Left lobe of liver (tissue), 2 donors: Measurements from ENCODE around the gene KCMF1. TPM values are rescaled to one million over a fixed set of nuclear protein-coding genes. Genes with fewer than 3 reads are reported as not detected.

Experiments
- ATAC-seq: fragments of 200-7000 bp; cut with Tn5 transposase; one replicate; pipeline ENCODE4 v1.9.1; 2020; ENCODE audit warnings: mild to moderate bottlenecking, moderate library complexity
- DNase-seq: peaks from one replicate; pipeline ENCODE4 v3.0.0-alpha.2; 2020; ENCODE audit warnings: low spot score
- total RNA-seq: library from RNA; stranded (reverse); gene quantifications from one replicate; pipeline ENCODE4 v1.2.1, GENCODE V29; 2021
- donor health status: DM: no; HTN: no; CAD: no; lungs with moderate emphysema.
- donor health status: DM: no; HTN: yes; CAD: no.

KCMF1 gene
- total RNA-seq, 1 donor from 2014 or later: 39.1 TPM

DNA sequence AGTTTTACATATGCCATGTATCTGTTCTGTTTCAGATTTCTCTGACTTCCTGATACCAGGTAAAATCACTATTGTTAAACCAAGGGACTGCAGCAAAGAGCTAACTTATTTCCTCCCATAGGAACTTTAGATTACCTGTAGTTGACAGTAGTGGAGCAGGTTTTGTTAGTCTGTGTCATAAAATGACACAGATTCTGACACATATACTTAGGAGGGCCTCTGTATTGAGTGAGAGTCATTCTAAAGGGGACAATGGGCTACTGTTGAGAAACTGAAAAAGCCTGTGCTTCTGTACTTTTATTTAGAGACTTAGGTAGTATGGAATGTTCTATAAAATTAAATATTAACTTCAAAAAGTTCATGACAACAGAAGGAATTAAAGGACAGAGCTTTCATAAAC is 48.2 kb downstream of the KCMF1 start:
- ATAC-seq (peak; percentile 22), DNase-seq (no peak)

DNA sequence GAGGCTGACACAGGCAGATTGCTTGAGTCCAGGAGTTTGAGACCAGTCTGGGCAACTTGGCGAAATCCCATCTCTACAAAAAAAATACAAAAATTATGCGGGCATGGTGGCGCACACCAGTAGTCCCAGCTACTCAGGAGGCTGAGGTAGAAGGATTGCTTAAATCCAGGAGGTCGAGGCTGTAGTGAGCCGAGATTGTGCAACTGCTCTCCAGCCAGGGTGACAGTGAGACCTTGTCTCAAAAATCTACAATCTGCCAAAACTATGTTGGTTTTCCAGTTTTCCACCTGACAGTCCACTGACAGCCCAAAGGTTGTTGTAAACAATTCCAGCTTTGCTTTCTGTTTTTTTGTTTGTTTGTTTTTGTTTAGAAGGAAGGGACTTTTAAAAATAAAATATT is 51.3 kb downstream of the KCMF1 start:
- DNase-seq (no peak), ATAC-seq (peak; percentile 51)

DNA sequence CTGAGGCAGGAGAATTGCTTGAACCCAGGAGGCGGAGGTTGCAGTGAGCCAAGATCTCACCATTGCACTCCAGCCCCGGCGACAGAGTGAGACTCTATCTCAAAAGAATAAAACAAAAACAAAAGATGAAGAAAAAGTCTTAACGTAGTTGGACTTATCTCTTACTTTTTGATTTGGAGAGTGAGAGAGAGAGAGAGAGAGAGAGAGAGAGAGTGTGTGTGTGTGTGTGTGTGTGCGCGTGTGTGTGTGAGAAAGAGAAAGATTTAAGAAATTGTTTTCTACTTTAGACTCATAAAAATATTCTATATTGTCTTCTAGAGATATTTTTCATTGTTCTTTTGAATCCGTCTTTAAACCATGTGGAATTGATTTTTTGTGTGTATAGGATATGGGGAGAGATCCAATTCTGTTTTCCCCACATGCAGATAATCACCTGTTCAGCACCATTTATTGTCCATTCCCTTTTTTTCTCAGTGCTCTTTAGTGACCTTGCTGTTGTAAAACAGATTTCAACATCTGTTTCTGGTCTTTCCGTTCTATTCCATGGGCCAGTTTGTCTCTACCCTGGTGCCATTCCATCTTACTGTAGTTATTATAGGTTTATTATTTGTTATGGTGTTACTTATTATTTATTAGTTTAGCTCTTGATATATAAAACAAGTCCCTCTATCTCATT is 53.5 kb downstream of the KCMF1 start:
- peak; percentile 68 for ATAC-seq
- DNase-seq: no peak

DNA sequence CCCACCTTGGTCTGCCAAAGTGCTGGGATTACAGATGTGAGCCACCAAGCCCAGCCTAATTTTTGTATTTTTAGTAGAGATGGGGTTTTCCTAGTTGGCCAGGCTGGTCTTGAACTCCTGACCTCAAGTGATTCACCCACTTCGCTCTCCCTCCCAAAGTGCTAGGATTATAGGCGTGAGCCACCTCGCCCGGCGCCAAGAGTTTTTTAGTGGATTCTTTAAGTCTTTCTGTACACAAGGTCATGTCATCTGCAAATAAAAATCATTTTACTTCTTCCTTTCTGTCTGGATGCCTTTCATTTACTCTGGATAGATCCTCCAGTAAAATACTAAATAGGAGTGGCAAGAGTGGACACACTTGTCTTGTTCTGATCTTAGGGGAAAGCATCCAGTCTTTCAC is 61.7 kb downstream of the KCMF1 start:
- ATAC-seq: no peak

DNA sequence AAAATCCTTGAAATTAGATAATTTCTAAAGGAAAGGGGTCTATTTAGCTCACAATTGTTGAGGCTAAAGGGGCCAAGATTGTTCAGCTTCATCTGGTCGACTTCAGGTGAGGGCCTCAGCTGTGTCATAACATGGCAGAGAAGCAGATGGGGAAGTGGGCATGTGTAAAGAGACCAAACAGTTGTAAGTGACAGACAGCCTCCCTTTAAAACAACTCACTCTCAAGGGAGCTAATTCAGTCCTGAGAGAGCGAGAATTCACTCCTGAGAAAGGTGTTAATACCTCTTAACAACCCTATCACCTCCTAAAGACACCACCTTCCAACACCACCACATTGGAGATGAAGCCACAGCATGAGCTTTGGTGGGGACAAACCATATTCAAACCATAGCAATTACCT is 62.4 kb downstream of the KCMF1 start:
- DNase-seq (no peak), ATAC-seq (no peak)

More for the DNA sequence above, 61.7 kb downstream of the KCMF1 start:
- no peak for DNase-seq

DNA sequence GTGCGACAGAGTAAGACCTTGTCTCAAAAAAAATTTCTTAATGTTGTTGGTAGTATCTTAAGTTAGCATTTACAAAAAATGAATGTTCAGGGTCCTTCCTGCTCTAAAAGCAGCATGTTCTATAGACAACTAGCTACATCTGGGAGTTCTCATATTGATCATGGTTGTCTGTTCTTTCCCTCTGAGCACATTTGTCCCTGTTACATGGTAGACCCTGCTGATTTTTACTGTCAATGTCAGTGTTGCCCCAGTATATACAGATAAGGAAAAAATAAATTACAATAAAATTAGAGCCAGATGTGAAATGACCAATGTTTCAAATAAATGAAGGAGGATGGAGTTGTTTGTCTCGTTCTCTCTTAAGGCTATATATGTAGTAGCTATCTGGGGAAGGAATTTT is 63.2 kb downstream of the KCMF1 start:
- DNase-seq (no peak), ATAC-seq (no peak)

DNA sequence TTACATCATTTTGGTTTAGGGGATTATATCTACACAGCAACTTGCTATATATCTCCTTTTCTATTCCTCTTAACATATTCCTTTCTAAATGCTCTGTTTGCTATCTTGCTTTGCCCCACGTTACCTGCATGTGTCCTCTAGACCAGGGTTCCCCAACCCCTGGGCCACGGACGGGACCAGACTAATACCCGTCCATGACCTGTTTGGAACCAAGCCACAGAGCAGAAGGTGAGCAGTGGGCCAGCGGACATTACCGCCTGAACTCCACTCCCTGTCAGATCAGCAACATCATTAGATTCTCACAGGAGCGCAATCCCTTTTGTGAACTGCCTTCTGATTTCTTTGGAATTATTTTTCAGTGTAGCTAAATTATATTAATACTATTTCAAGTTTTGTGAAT is 66.7 kb downstream of the KCMF1 start:
- DNase-seq (no peak), ATAC-seq (peak; percentile 81)

DNA sequence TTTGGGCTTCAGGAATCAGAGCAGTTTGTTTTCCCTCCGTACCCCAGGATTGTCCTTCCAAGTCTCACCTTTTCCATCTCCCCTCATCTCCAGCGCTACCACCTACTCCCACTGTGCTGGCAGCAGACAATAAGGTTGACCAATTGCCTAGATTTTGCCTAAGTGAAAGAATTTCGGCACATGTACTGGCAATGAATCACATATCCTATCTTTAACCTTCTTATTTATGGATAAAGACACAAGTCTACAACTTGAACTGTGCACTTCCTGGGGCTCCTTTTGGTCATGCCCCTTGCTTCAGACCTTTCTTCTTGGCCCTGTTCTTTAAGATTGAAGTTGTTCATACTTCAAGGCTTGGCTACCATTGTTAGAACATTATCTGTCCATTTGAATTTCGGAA is 71.4 kb downstream of the KCMF1 start:
- DNase-seq: no peak
- ATAC-seq: no peak

DNA sequence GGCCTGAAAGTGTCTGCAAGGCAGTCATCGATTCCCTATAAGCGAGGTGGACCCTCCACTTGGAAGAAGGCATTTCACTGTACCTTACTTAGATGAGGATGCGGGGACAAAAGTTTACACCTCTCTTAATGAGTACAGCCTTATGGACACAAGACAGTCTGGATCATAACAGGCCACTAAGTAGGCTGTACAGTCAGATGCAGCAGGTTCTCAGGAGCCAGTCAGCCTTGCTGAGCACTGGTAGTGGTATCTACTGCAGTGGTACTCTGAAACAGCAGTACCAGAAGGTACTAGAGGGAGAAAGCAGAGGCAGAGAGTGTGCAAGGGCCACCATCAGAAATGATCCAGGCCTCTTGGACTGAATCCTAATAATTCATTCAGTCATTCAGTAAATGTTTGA is 77.6 kb downstream of the KCMF1 start:
- ATAC-seq (no peak), DNase-seq (no peak)

DNA sequence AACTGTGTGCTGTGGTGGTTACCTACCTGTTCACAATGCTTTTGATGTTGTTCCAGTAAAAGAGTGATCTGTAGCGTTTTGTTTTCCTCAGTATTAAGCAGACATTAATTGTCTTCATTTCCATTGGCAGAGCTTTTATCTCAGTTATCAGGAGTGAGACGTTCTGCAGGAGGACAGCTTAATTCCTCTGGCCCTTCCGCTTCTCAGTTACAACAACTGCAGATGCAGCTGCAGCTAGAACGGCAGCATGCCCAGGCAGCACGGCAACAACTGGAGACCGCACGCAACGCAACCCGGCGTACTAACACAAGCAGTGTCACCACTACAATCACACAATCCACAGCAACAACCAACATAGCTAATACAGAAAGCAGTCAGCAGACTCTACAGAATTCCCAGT is 78.3 kb downstream of the KCMF1 start:
- no peak for DNase-seq
- ATAC-seq: no peak

DNA sequence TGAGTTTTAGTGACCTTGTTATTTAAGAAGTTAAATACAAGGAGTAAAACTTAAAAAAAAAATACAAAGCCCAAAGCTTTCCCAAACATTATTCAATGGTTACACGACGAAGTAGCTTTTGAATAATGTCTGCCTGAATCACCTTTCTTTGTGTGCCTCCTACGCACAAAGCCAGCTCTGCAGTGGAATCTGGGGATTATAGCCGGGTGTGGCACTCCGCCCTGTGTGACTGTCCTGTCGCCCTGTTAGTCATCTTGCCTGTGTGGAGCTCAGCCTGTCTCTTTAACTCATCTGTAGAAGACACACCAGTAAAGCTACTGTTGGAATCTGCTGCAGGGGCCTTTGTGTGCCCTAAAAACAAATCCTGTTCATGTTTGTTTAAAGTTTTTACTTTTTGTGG is 82.8 kb downstream of the KCMF1 start:
- DNase-seq (no peak), ATAC-seq (no peak)

DNA sequence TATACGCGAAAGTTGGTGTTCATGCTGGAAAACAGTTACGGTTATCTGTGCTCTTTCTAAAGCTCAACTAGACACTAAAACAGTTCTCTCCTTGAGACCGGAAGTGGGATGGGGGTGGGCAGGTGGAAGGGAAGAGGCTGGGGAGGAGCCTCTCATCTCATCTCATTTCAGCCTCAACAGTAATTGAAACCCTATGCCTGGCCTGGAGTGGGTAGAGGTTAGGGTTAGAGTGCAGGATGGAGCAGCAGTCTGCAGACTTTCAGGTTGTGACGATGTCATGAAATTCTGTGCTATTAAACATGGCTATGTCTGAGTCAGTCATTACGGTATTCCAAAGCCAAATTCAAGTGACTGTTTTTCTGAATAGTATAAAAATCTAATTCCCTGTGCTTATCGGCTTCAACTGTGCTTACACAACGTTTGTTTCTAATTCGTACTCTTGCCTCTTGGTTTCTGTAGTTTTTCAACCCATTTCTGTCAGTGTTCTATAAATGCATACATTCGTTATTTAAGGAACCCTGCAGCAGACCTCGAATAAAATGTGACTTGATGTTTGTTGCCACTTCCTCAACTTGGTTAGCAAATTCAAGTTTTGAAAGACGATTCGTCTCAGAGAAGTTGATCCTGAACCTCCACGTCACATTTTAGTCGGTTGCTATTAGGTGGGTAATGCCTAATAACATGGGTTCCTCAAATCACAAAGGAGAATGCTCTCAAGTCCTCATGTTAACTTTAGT is 86.4 kb downstream of the KCMF1 start:
- peak; percentile 16 for ATAC-seq
- DNase-seq: no peak

DNA sequence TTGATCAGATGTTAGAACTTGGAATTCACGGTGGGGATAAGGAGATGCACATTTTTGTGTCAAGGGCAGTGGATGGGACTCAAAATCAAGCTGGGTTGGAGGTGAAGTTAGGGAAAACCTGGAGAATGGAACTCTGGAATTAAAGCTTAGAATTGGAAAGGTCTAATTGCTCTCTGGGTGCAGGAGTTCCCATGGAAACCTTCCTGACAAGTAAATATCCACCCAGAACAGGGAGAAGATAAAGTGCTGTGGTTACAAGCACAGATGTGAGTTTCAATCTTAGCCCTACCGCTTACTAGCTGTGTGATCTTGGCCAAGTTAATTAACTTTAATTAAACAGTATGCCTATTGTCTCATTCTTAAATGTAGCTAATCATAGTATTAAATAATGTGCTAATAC is 90.9 kb downstream of the KCMF1 start:
- no peak for ATAC-seq
- DNase-seq: no peak

DNA sequence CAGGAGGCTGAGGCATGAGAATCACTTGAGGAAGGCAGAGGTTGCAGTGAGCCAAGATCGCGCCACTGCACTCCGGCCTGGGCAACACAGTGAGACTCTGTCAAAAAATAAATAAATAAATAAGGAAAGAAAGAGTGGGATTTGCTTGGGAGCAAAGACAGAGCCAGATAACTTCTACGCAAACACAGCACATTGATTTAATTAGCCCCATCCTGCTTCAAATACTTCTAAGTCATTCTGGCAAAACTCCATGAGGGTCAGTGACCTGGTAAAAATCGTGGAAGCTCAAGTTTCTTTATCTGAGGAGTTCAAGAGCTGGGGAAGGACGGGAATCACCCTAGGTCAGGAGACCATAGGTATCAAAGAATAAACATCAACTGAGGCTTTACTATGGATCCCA is 91.6 kb downstream of the KCMF1 start:
- no peak for ATAC-seq
- no peak for DNase-seq

DNA sequence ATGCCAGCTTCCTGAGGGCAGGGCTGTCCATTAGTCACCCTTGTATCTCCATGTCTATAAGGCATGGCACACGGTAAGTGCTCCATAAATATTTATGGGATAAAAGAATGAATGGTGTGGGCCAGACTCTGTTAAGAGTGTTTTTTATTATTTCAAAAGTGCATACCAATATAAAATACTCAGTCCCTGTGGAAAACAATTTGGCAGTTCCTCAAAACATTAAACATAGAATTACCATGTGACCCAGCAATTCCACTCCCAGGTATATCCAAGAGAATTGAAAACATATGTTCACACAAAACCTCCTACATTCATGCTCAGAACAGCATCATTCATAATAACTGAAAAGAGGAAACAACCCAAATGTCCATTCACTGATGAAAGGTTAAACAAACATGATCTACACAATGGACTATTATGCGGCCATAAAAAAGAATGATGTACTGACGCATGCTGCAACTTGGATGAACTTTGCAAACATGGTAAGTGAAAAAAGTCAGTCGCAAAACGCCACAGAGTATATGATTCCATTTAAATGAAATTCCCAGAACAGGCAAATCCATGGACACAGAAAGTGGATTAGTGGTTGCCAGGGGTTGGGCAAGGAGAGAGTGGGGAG is 93.1 kb downstream of the KCMF1 start:
- ATAC-seq (no peak), DNase-seq (no peak)

DNA sequence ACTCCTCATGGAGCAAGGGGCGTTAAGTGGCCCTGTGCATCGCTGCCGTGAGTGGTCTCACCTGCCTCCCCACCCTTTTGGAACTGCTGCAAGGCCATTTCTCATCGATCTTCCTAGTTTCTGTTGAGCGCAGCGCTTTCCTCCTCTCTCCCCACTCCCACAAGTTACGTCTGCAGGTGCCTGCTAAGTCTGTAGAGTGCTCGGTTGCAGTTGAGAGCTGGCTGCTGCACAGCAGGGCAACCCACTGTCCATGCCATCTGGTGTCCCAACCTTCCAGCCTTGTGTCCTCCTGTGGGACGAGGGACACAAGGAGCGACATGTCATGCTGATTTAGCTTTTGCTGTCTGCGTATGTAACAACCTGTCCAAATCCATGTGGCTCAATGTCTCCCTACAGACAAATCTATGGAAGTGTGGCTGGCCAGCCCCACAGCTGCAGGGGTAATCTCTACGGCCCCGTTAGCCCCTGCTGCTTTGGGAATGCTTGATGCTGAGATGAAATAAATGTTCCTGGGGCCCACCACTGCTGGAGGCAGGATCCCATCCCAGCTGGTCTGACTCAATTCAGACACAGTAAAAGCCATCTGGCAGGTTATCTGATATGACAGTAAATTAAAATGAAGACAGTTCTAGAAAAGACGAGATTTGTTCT is 94.1 kb downstream of the KCMF1 start:
- no peak for DNase-seq
- no peak for ATAC-seq

DNA sequence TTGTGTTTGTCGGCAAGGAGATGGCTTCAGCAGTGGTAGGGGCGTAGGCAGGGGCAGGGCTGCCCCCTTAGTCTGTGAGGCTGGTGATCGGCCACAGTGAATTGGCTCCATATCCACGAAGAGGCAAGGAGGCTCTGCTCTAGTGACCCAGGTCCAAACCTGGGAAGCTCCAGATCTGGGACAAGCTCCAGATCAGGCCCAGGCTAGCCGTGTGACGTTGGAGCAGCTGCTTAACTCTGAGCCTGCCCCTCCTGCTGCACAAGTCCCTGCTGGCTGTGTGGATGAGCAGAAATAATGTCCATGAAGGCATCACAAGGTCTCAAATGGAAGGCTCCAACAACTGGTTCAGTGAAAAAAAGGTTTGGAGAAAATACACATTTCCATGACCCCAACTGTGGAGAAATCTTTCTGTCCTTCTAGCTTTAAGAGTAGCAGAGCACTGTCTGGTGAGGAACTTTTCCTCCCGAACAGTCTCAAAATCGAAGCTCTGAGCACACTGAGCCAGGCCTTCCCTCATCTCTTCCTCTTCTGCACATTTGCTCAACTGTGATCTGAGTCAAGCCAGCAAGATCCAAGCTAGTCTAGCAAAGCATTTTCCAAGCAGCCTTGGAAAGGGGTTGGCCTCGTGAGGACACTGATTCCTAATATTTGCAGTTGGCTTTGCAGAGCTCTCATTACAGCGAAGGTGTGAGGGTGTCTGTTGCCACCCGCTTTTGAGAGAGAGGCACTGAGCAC is 95.2 kb downstream of the KCMF1 start:
- ATAC-seq (no peak), DNase-seq (no peak)

DNA sequence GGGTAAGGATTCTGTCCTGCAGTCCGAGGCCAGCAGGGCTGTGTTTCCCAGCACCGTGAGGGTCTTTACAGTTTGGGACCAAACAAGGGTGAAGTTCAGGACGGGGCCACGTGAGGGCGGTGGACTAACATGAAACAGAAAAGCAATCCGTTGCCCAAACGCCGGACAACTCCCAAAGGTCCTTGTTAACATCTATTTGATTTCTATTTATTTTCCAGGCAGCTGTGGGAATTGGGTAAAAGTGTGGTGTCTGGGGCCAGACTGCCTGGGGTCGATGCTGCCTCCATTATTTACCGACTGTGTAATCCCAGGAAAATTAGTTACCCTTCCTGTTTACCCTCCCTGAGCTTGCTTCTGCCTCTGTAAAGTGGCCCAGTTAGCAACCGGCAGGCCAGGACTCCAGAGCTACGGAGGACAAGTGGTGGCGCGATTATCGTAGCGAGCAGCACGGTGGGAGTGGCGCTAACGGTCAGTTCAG is 96.0 kb downstream of the KCMF1 start:
- ATAC-seq: peak; percentile 96
- peak; percentile 74 for DNase-seq

DNA sequence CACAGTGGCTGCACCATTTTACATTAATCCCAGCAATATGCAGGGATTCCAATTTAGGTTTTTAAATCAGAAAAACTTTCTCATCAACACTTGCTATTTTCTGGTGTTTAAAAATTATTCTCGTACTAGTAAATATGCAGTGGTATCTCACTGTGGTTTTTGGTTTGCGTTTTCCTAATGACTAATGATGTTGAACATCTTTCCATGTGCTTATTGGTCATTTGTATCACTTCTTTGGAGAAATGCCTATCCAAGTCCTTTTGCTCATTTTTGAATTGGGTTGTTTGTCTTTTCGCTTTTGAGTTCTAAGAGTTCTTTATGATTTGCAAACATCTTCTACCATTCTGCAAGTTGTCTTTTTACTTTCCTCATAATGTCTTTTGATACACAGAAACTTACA is 100.1 kb downstream of the KCMF1 start:
- no peak for DNase-seq
- no peak for ATAC-seq

DNA sequence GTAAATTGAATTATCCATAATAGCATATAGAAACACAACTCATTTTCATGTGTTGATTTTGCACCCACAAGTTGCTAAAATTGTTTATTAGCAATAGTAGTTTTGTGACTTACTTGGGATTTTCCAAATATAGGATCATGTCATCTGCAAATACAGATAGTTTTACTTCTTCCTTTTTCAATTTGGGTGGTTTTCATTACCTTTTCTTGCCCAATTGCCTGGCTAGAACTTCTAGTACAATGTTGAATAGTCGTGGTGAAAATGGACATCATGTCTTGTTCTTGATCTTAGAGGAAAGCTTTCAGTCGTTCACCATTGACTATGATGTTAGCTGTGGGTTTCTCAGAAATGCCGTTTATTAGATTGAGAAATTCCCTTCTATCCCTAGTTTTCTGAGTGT is 102.1 kb downstream of the KCMF1 start:
- no peak for ATAC-seq
- DNase-seq: no peak
